Trophoblast cell (in vitro differentiated cells and primary cell): ENCODE data around the gene TXNRD2.

Source experiments
- DNase-seq, 2 donors: peaks; one replicate each; pipeline ENCODE4 v3.0.0-alpha.2; 2016
- H2AFZ ChIP-seq: 2 replicates; pipeline ENCODE4 v1.6.1; 2013; ENCODE audit warnings: low read length, moderate library complexity, mild to moderate bottlenecking; ENCODE audit not compliant: insufficient read depth, poor library complexity
- H2AK5ac ChIP-seq: 2 replicates; pipeline ENCODE4 v1.6.1; 2013; ENCODE audit warnings: mild to moderate bottlenecking, low read length
- H2BK120ac ChIP-seq: 2 replicates; pipeline ENCODE4 v1.6.1; 2013; ENCODE audit warnings: low read length, mild to moderate bottlenecking, moderate library complexity; ENCODE audit not compliant: insufficient read depth, poor library complexity
- H2BK12ac ChIP-seq: 2 replicates; pipeline ENCODE4 v1.6.1; 2013; ENCODE audit warnings: mild to moderate bottlenecking, low read length, moderate library complexity
- H2BK5ac ChIP-seq: 2 replicates; pipeline ENCODE4 v1.6.1; 2013; ENCODE audit warnings: low read length, low read depth, moderate library complexity, mild to moderate bottlenecking; ENCODE audit not compliant: poor library complexity
- H3K14ac ChIP-seq: 2 replicates; pipeline ENCODE4 v1.6.1; 2013; ENCODE audit warnings: mild to moderate bottlenecking, low read length
- H3K18ac ChIP-seq: 2 replicates; pipeline ENCODE4 v1.6.1; 2013; ENCODE audit warnings: mild to moderate bottlenecking, low read length
- H3K23ac ChIP-seq: 2 replicates; pipeline ENCODE4 v1.6.1; 2013; ENCODE audit warnings: low read length
- H3K27ac ChIP-seq: 2 replicates; pipeline ENCODE4 v1.5.1; 2013; ENCODE audit warnings: low read depth, mild to moderate bottlenecking, inconsistent platforms, low read length, moderate library complexity
- H3K27me3 ChIP-seq: 2 replicates; pipeline ENCODE4 v1.6.1; 2013; ENCODE audit warnings: inconsistent platforms, mild to moderate bottlenecking, low read length, moderate library complexity; ENCODE audit not compliant: insufficient read depth
- H3K36me3 ChIP-seq, 2 experiments: 1 replicate in 1 of 2; 2 replicates in 1 of 2; pipeline ENCODE4 v1.6.1; 2013; ENCODE audit warnings: low read length in 2 of 2, mild to moderate bottlenecking in 2 of 2, moderate library complexity in 1 of 2; ENCODE audit not compliant: insufficient read depth in 2 of 2, control insufficient read depth in 1 of 2
- H3K4ac ChIP-seq: 2 replicates; pipeline ENCODE4 v1.6.1; 2013; ENCODE audit warnings: low read depth, mild to moderate bottlenecking, low read length, moderate library complexity
- H3K4me1 ChIP-seq, 2 experiments: 1 replicate in 1 of 2; 2 replicates in 1 of 2; pipeline ENCODE4 v1.6.1; 2013; ENCODE audit warnings: low read length in 2 of 2, mild to moderate bottlenecking in 2 of 2, moderate library complexity in 1 of 2; ENCODE audit not compliant: insufficient read depth in 2 of 2, control insufficient read depth in 1 of 2
- H3K4me2 ChIP-seq: 2 replicates; pipeline ENCODE4 v1.6.1; 2013; ENCODE audit warnings: inconsistent platforms, mild to moderate bottlenecking, low read length, moderate library complexity
- H3K4me3 ChIP-seq: 2 replicates; pipeline ENCODE4 v1.5.1; 2013; ENCODE audit warnings: mild to moderate bottlenecking, low read depth, low read length, inconsistent platforms
- H3K79me1 ChIP-seq: one replicate; pipeline ENCODE4 v1.6.1; 2013; ENCODE audit warnings: low read length
- H3K79me2 ChIP-seq: 2 replicates; pipeline ENCODE4 v1.6.1; 2013; ENCODE audit warnings: low read length, mild to moderate bottlenecking; ENCODE audit not compliant: control insufficient read depth, insufficient read depth, poor library complexity
- H3K9ac ChIP-seq: 2 replicates; pipeline ENCODE4 v1.6.1; 2013; ENCODE audit warnings: mild to moderate bottlenecking, low read length
- H3K9me3 ChIP-seq: 2 replicates; pipeline ENCODE4 v1.6.1; 2013; ENCODE audit warnings: low read depth, mild to moderate bottlenecking, control low read depth, inconsistent platforms, low read length; ENCODE audit not compliant: insufficient read depth
- H4K12ac ChIP-seq: 2 replicates; pipeline ENCODE4 v1.6.1; 2013; ENCODE audit warnings: low read depth, mild to moderate bottlenecking, low read length, moderate library complexity
- H4K8ac ChIP-seq: 2 replicates; pipeline ENCODE4 v1.6.1; 2013; ENCODE audit warnings: low read depth, mild to moderate bottlenecking, low read length, moderate library complexity
- H4K91ac ChIP-seq: one replicate; pipeline ENCODE4 v1.6.1; 2013; ENCODE audit warnings: low read depth, mild to moderate bottlenecking, low read length, moderate library complexity
- WGBS: extraction: QIAGEN DNeasy Blood & Tissue Kit; methylation state at CpG from one replicate; pipeline ENCODE4 v1.1.7; 2013; ENCODE audit warnings: missing lambda C conversion rate; ENCODE audit not compliant: insufficient read length, insufficient coverage; ENCODE audit errors: extremely low coverage; 5-methylcytosine and 5-hydroxymethylcytosine counted together

Gene TXNRD2

GRCh38 chr22:19917389-19918138 is 24.1 kb downstream of the TXNRD2 start:
- Histone ChIP-seq H2BK12ac (no peak overlapping the region), H3K79me1 (no peaks in the 10 kb centered on the region), H3K79me2 (no peaks in the 10 kb centered on the region), H3K27ac (no peak overlapping the region), H3K4ac (no peak overlapping the region), H2BK5ac (no peak overlapping the region), H4K12ac (no peak overlapping the region), H2AK5ac (no peak overlapping the region), H3K36me3 (no peaks in the 10 kb centered on the region), H3K4me2 (no peak overlapping the region), H3K27me3 (no peaks in the 10 kb centered on the region), H3K18ac (no peak overlapping the region), H4K91ac (no peak overlapping the region), H4K8ac (no peak overlapping the region), H3K23ac (no peak overlapping the region), H2AFZ (no peak overlapping the region), H3K9ac (no peak overlapping the region), H3K4me1 (no peaks in the 10 kb centered on the region), H3K14ac (no peak overlapping the region), H3K4me3 (no peak overlapping the region), H2BK120ac (no peak overlapping the region), H3K9me3 (peaks cover 2% of the 10 kb centered on the region)
- no CpG with 5 or more reads among the region's 12 CpGs for WGBS
- no peak for DNase-seq

- H3K36me3 ChIP-seq, result no peaks in the 10 kb centered on the region
- no peak overlapping the region for H3K23ac ChIP-seq
- H3K4me2 ChIP-seq, result no peak overlapping the region
- H2AFZ ChIP-seq, result no peak overlapping the region
- no peak overlapping the region for H3K14ac ChIP-seq
- H2BK5ac ChIP-seq, result no peak overlapping the region
- no peak overlapping the region for H2BK120ac ChIP-seq
- no peak overlapping the region for H3K9ac ChIP-seq
- H2AK5ac ChIP-seq, result no peak overlapping the region
- H3K4me1 ChIP-seq, result no peaks in the 10 kb centered on the region
- H3K27me3 ChIP-seq, result no peaks in the 10 kb centered on the region
- no peak for DNase-seq
- peaks cover 2% of the 10 kb centered on the region for H3K9me3 ChIP-seq
- H3K27ac ChIP-seq, result no peak overlapping the region
- H3K18ac ChIP-seq, result no peak overlapping the region
- H3K4me3 ChIP-seq, result no peak overlapping the region
- no CpG with 5 or more reads among the region's 7 CpGs for WGBS
- H2BK12ac ChIP-seq, result no peak overlapping the region
- H3K79me2 ChIP-seq, result no peaks in the 10 kb centered on the region
- no peaks in the 10 kb centered on the region for H3K79me1 ChIP-seq
- no peak overlapping the region for H4K12ac ChIP-seq
- H4K91ac ChIP-seq, result no peak overlapping the region
- no peak overlapping the region for H4K8ac ChIP-seq
- H3K4ac ChIP-seq, result no peak overlapping the region
Measured at GRCh38 chr22:19916941-19917340, 24.7 kb downstream of the TXNRD2 start.

GRCh38 chr22:19916006-19916405 is 25.6 kb downstream of the TXNRD2 start:
- H3K27me3 ChIP-seq, result no peaks in the 10 kb centered on the region
- H3K36me3 ChIP-seq, result no peaks in the 10 kb centered on the region
- H2BK120ac ChIP-seq, result no peak overlapping the region
- no peak overlapping the region for H3K4me2 ChIP-seq
- no peak overlapping the region for H3K27ac ChIP-seq
- H2AFZ ChIP-seq, result no peak overlapping the region
- H4K8ac ChIP-seq, result no peak overlapping the region
- H3K79me1 ChIP-seq, result no peaks in the 10 kb centered on the region
- H3K9ac ChIP-seq, result no peak overlapping the region
- no peak overlapping the region for H4K91ac ChIP-seq
- H2BK12ac ChIP-seq, result no peak overlapping the region
- no peak overlapping the region for H3K18ac ChIP-seq
- H3K9me3 ChIP-seq, result peaks cover 2% of the 10 kb centered on the region
- H3K79me2 ChIP-seq, result no peaks in the 10 kb centered on the region
- H3K23ac ChIP-seq, result no peak overlapping the region
- DNase-seq, result no peak
- H3K4ac ChIP-seq, result no peak overlapping the region
- no peak overlapping the region for H2BK5ac ChIP-seq
- no peak overlapping the region for H2AK5ac ChIP-seq
- no peak overlapping the region for H3K14ac ChIP-seq
- H4K12ac ChIP-seq, result no peak overlapping the region
- no CpG with 5 or more reads among the region's 9 CpGs for WGBS
- H3K4me3 ChIP-seq, result no peak overlapping the region
- H3K4me1 ChIP-seq, result no peaks in the 10 kb centered on the region

GRCh38 chr22:19915287-19915954 is 26.2 kb downstream of the TXNRD2 start:
- Histone ChIP-seq H2BK12ac (no peak overlapping the region), H2BK120ac (no peak overlapping the region), H3K9me3 (peaks cover 2% of the 10 kb centered on the region), H4K8ac (no peak overlapping the region), H3K4me3 (no peak overlapping the region), H3K4me1 (no peaks in the 10 kb centered on the region), H4K91ac (no peak overlapping the region), H2AFZ (no peak overlapping the region), H3K79me2 (no peaks in the 10 kb centered on the region), H3K27ac (no peak overlapping the region), H3K4ac (no peak overlapping the region), H3K36me3 (no peaks in the 10 kb centered on the region), H3K23ac (no peak overlapping the region), H3K4me2 (no peak overlapping the region), H3K79me1 (no peaks in the 10 kb centered on the region), H3K18ac (no peak overlapping the region), H4K12ac (no peak overlapping the region), H3K27me3 (no peaks in the 10 kb centered on the region), H3K14ac (no peak overlapping the region), H2AK5ac (no peak overlapping the region), H3K9ac (no peak overlapping the region), H2BK5ac (no peak overlapping the region)
- WGBS, result no CpG with 5 or more reads among the region's 13 CpGs
- no peak for DNase-seq
